Lower leg skin (tissue), 3 donors: ENCODE measurements around the gene LRWD1.

Source experiments
- POLR2A ChIP-seq, 2 donors: fragments of 450-650 bp; IDR thresholded peaks; one replicate each; pipeline ENCODE4 v1.6.1; 2016 to 2017; ENCODE audit warnings: antibody characterized with exemption in 2 of 2, mild to moderate bottlenecking in 1 of 2, moderate library complexity in 1 of 2
- TF ChIP-seq, protein P1 (sequence below), 3 donors: fragments of 450-650 bp; IDR thresholded peaks; one replicate each; pipeline ENCODE4 v1.5.1; 2016; ENCODE audit warnings: antibody characterized with exemption in 3 of 3, mild to moderate bottlenecking in 3 of 3, moderate library complexity in 2 of 3

GRCh38 chr7:102455596-102455995, 9.2 kb upstream of the LRWD1 start:
- TF ChIP-seq POLR2A (IDR thresholded peaks at IDR 0.05) = no peak
- TF ChIP-seq, protein P1, sequence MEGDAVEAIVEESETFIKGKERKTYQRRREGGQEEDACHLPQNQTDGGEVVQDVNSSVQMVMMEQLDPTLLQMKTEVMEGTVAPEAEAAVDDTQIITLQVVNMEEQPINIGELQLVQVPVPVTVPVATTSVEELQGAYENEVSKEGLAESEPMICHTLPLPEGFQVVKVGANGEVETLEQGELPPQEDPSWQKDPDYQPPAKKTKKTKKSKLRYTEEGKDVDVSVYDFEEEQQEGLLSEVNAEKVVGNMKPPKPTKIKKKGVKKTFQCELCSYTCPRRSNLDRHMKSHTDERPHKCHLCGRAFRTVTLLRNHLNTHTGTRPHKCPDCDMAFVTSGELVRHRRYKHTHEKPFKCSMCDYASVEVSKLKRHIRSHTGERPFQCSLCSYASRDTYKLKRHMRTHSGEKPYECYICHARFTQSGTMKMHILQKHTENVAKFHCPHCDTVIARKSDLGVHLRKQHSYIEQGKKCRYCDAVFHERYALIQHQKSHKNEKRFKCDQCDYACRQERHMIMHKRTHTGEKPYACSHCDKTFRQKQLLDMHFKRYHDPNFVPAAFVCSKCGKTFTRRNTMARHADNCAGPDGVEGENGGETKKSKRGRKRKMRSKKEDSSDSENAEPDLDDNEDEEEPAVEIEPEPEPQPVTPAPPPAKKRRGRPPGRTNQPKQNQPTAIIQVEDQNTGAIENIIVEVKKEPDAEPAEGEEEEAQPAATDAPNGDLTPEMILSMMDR (IDR thresholded peaks at IDR 0.05) = no peak
